Sigmoid colon (tissue), 4 donors: ENCODE results near the gene FAM174C.

Source experiments
- POLR2AphosphoS5 ChIP-seq, 4 donors: sonication (generic); formaldehyde crosslinking; IDR thresholded peaks; one replicate each; pipeline ENCODE4 v1.6.1; 2017; ENCODE audit warnings: antibody characterized with exemption in 4 of 4
- TF ChIP-seq, protein P1 (sequence below), 4 experiments: fragments of 450-650 bp in 3 of 4; fragments of 200-600 bp in 1 of 4; IDR thresholded peaks; one replicate each; pipeline ENCODE4 v1.5.1; 2016 to 2019; ENCODE audit warnings: antibody characterized with exemption in 4 of 4, mild to moderate bottlenecking in 3 of 4, moderate library complexity in 2 of 4

DNA sequence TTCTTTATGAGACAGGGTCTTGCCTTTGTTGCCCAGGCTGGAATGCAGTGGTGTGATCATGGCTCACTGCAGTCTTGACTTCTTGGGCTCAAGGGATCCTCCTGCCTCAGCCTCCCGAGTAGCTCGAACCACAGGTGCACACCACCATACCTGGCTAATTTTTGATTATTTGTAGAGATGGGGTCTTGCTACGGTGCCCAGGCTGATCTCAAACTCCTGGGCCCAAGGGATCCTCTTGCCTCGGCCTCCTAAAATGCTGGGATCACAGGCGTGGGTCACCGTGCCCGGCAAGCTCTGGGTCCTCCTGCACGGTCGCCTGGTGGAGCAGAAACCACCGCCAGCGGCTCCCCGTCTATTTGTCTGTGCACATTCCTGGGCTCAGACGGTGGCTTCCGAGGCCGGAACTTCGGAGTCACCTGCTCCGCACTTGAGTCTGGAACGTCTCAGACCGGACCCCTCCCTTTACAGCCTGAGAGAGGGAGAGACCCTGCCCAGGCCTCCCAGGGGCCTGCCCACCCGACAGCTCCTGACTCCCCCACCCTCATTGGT lies 32.5 kb downstream of the FAM174C start:
- TF ChIP-seq, protein P1, sequence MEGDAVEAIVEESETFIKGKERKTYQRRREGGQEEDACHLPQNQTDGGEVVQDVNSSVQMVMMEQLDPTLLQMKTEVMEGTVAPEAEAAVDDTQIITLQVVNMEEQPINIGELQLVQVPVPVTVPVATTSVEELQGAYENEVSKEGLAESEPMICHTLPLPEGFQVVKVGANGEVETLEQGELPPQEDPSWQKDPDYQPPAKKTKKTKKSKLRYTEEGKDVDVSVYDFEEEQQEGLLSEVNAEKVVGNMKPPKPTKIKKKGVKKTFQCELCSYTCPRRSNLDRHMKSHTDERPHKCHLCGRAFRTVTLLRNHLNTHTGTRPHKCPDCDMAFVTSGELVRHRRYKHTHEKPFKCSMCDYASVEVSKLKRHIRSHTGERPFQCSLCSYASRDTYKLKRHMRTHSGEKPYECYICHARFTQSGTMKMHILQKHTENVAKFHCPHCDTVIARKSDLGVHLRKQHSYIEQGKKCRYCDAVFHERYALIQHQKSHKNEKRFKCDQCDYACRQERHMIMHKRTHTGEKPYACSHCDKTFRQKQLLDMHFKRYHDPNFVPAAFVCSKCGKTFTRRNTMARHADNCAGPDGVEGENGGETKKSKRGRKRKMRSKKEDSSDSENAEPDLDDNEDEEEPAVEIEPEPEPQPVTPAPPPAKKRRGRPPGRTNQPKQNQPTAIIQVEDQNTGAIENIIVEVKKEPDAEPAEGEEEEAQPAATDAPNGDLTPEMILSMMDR (IDR thresholded peaks at IDR 0.05) = no peak
- TF ChIP-seq POLR2AphosphoS5 (IDR thresholded peaks at IDR 0.05) = no peak
